Erythroblast (primary cell): ENCODE data around the gene PDPN.

Experiments used
- GATA1 ChIP-seq: IDR thresholded peaks from 2 replicates; pipeline ENCODE4 v1.6.1; 2011; ENCODE audit warnings: low read depth, mild to moderate bottlenecking, control low read depth, low read length, moderate library complexity
- POLR2A ChIP-seq: IDR thresholded peaks from 2 replicates; pipeline ENCODE4 v1.6.1; 2011; ENCODE audit warnings: mild to moderate bottlenecking, low read length

DNA sequence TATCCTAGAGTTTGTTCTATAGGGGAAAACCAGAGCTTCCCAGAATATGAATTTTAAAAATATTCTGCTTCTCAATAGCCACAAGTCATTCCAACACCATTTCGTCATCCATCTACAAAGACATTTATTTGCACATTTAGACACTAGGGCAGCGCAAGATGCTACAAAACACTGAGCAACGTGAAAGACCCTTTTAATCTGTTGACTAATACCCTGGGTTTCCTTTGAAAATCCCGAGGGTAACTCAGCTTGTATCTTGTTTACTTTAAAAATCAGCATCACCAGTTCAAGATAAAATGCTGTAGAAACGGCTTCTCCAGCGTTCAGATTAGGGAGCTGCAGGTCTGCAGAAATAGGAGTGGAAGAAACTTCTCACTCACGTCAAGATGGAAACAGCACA lies 13.5 kb downstream of the PDPN start:
- TF ChIP-seq POLR2A, result no peak
- no peak for TF ChIP-seq GATA1
